ENCODE data around the gene DKK3.

DKK3 gene

DNA sequence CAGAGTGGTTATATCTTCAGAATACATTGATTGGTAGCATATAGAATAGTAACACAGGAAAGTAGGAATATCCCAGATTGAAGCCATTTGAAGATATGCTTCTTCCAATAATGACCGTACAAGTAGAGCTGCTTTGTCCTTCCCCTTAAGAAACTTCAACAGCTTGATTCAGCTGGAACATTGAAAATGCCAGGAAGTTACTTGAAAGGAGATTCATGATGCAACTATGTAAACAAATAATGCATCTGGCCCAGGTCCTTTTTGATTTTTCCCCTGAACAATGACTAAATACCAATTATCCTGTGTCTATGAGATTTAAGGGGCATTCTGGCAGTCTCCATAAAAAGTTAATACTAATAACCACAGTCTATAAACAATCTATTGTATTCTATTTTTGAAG is 3.0 kb downstream of the DKK3 start:
- DNase-seq (ENCODE audit: low read depth in 1 of 2, low spot score in 1 of 2), result no peak

DNA sequence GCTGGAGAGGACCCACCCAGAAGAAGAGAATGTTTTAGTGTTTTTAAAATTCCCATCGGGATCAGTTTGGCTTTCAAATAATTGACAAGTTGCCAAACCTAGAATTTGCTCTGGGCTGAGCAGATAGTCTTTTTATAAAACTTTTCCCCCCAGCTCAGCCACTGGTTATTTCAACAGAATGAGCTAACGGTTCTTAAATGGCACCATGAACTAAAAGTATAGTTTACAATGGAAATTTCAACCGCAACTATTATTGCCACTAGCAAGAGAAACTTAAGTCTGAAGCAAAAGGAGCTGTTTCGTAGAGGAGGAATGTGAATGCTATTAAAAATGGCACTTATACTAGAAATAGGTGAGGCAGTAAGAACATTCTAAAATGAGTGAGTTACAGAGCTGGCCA is 3.4 kb downstream of the DKK3 start:
- DNase-seq (ENCODE audit: low read depth in 1 of 2, low spot score in 1 of 2), result no peak

GRCh38 chr11:12003815-12004214 is 4.6 kb downstream of the DKK3 start:
- DNase-seq (ENCODE audit: low read depth in 1 of 2, low spot score in 1 of 2), result no peak

- no peak for DNase-seq (ENCODE audit: low read depth in 1 of 2, low spot score in 1 of 2)
Measured at GRCh38 chr11:12003336-12003735, 5.1 kb downstream of the DKK3 start.

- no peak for DNase-seq (ENCODE audit: low read depth in 1 of 2, low spot score in 1 of 2)
Measured at GRCh38 chr11:12001186-12001585, 7.2 kb downstream of the DKK3 start.

- DNase-seq (ENCODE audit: low read depth in 1 of 2, low spot score in 1 of 2), result no peak
Measured at GRCh38 chr11:11998091-11998781, 10.2 kb downstream of the DKK3 start.

DNA sequence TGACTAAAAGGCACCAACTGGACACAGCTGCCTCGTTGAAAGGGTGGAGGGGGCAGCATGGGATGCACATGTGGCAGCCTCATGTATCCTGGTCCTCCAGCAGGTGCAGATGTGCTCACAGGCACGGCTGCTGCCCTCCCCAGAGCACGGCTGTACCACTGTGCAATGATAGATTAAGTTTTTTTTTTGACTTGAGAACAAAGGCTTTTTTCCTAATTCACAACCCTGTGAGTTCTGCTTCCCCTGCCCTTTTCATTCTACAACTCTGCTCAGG is 11.4 kb downstream of the DKK3 start:
- no peak for DNase-seq (ENCODE audit: low read depth in 1 of 2, low spot score in 1 of 2)

DNA sequence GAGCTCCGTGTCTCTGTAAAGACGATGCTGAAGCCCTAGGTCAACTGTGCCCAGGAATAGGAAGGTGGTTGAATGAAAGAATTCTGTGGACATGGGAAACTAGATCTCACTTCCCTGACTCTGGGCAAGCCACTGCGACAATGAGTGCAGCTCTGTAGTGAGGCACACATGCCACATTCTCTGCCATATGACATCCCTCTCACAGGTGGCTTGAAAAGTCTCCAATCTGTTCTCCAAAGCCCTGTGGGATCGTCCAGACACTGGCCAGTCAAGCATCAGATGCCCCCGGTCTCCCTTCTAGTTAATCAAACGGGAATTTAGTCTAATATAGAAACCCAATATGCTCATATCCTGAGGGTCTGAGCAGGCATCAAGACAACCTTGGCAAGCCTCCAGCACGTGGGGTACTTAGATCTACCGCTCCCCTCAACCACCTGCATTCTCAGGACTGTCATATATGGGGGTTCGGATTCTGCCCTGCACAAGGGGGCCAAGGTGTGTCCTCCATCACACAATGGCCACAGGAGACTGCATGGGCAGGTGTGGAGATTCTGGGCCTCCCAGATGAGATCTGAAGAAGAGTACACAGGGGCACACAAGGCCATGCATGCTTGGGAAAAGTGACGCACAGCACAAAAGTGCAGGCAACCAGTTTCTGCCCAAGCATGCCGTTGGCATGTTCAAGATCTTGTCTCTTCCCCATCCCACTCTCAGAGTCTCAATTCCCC is 11.9 kb downstream of the DKK3 start:
- DNase-seq (ENCODE audit: low read depth in 1 of 2, low spot score in 1 of 2), result no peak

DNA sequence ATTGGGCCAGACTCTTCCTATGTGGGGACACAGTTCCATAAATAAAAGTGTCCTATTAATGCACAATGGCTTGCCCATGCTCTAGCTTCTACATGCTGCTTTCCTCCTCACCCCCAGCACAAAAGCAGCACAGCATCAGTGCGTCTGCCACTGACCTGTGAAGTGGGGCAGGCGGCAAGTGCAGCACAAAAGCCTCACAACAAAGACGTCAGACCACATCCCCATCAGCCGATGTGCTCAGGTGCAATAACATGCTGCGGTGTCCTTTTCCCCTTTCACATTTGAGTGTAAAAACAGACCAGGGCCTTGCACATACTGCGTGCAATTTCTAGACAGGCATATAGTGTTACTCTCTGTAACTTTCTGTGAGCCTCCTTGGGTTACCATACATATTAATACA is 12.8 kb downstream of the DKK3 start:
- DNase-seq (ENCODE audit: low read depth in 1 of 2, low spot score in 1 of 2), result no peak

DNA sequence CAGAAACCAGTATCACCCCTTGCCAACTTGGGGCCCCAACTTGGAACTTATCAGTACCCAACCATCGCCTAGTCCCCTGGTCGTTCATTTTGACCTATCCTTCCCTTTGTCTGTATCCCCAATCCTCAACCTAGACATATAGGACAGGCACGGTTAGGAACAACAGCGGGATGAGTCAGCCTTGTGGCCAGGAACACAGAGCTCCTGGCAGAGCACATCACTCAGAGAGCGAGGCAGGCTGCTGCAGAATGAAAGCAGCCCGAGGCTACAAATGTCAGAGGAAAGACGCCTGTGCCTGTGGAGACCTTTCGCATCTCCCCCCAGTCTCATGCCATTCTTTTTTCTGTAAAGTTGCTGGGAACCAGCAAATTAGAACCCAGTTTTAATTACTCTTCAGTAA is 14.6 kb downstream of the DKK3 start:
- DNase-seq (ENCODE audit: low read depth in 1 of 2, low spot score in 1 of 2), result no peak

DNA sequence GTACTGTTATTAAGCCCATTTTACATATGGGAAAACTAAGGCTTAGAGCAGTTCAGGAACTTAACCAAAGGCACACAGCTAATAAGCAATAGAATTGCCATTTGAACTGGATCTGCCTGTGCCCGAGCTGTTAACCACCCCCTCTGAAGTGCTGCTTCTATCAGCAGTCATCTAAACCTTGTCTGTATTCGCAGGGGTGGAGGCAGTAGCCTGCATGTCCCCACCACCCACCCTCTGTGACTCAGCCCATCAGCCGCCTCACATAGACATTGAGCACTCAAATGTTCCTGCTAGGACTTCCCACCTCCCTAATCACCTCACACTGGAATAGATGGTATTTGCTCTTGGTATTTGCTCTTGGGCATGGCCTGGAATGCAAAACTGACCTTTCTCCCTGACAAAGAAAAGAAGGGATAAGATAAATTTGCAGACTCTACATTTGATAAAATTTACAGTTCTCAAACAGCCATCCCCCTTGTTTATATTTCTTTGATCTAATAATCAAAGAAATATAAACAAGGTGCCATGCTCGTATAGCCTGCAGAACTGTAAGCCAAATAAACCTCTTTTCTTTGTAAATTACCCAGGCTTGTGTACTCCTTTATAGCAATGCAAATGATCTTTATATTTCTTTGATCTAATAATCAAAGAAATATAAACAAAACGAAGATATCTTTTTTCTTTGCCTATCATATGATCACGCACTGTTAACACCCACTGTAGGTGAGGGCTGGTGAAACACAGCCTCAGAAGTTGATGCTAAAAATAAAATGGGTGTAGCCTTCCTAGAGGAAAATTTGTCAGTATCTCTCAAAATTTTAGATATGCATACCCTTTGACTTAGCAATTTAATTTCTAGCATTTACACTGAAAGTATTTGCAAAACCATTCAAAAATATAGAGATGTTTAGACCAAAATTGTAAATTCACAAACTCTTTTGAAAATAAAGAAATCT is 15.9 kb downstream of the DKK3 start:
- no peak for DNase-seq (ENCODE audit: low read depth in 1 of 2, low spot score in 1 of 2)

DNA sequence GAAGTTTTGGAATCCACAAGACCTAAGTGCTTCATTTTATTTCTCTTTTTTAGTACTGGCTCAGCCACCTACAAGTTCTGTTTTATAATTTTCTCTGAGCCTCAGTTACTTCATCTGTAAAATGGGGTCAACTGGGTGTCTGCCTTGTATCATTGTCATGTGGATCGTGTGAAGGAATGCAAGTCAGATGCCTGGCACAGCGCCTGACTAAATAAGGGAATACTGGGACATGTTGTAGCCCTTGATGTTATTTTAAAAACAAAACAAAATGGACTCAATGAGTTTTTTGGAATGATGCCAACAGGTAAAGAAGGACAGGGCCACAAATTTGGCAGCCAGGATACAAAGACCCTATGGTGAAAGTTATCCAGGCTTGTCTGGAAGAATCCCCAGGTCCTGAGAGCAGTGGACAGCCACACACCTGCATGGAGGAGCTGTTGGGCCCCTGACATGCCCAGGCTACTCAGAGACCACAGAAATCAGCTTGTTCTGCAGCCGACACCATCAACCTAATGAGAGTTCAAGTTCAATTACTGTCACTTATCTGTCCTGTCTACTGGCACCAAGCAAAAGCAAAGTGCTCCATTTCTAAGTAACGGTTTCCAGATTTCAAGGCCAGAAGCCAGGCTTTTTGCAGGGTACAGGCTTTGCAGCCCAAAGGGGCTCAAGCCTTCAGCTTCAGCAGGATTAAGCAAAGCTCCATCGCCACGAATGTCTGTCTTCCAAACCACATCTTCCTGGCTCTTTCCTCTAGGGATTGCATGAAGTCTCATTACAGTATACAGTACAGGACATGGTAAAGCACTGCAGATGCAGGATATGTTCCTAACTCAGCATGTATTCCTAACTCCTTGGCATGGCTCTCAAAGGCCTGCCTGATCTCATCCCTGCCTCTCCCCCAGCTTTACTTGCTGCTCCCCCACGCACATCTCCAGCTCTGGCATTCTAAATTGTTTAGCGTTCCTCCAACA is 18.4 kb downstream of the DKK3 start:
- DNase-seq (ENCODE audit: low read depth in 1 of 2, low spot score in 1 of 2), result no peak

DNA sequence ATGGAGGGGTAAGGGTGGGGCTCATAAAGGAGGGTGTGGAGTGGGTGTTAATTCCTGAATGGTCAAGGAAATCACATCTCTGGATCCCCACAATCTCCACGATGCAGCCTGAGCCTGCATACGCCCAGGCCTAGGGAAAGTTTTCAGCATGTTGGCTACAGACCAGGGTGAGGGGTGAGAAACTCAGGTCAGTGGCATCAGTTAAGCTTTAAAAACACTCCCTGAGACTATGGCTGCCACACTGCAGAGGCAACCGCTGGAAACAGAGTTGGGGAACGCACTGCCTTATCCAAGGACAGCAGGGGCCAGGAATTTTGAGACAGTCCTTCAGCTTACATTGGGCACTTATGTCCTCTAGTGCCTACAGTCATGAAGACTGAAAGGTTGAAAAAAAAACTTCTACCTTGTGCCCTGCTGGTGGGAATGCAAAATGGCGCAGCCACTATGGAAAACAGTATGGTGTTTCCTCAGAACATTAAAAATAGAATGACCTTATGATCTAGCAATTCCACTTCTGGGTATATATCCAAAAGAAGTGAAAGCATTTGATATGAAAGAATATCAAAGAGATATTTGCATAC is 19.7 kb downstream of the DKK3 start:
- DNase-seq (ENCODE audit: low read depth in 1 of 2, low spot score in 1 of 2), result no peak

DNA sequence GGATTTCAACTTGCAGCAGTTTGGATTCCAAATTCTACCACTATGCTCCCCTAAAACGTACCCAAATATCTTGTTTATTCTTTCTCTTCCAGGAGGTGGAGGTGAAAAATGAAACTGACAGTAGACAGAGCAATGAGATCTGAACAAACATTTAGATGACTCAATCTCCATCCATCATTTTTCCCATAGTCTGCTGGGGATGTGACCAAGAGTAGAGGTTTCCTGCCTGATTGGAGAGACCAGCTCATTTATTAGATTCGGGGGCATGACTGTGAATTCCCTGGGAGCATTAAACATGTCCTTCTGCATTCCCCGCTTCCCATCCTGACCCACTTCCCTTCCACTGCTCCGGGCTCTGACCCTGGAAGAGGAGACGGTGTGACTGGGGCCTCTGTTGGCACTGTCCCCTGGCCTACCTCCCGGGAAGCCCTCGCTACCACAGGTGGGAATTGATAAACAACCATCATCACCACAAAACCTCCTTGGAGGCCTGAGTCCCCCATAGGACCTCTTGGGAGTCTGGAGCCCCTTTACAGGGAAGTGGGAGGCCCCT is 20.3 kb downstream of the DKK3 start:
- DNase-seq (ENCODE audit: low read depth in 1 of 2, low spot score in 1 of 2), result no peak

GRCh38 chr11:11987503-11988022 is 20.9 kb downstream of the DKK3 start:
- no peak for DNase-seq (ENCODE audit: low read depth in 1 of 2, low spot score in 1 of 2)

DNA sequence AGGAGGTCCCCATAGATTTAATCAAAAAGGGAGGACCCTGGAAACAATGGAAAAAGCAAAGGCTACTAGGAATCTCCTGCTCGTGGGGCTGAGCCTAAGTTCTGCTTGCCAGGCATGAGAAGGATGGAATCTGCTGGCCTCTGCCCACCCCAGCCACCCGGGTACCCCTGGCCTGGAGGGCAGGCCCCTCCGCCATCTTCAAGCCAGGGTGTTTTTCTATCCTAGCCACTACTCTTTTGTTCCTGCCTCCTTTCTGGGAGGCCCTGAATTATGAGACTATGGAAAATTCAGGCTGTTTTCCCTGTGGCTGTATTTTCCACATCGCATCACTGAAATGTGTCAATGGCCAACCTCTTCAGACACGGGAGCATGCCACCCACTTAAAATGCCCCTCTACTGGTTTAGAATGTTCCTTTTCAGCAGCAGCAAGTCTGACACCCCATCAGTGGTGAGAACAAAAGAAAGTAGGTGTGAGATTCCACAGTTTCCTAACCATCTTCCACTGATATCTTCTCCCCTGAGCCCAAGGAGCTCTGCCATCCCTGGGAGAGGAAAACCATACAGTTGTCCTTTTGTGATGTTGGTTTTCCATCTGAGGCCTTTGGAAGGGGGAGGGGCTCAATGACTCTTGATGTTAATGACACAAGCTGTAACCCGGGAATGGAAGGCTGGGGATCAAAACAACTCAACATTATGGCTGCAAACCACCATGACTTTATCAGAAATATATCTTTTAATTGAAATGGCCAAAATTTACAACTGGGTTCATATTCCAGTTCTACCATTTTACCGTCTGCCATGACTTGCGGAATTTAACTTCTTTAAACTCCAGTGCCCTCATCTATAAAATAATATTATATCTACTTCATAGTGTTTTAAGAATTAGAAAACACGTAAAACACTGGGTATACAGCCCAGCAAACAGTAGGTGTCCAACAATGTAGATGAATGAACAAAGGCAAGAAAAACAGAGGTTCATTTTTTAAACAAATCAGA is 22.2 kb downstream of the DKK3 start:
- DNase-seq (ENCODE audit: low read depth in 1 of 2, low spot score in 1 of 2), result no peak

DNA sequence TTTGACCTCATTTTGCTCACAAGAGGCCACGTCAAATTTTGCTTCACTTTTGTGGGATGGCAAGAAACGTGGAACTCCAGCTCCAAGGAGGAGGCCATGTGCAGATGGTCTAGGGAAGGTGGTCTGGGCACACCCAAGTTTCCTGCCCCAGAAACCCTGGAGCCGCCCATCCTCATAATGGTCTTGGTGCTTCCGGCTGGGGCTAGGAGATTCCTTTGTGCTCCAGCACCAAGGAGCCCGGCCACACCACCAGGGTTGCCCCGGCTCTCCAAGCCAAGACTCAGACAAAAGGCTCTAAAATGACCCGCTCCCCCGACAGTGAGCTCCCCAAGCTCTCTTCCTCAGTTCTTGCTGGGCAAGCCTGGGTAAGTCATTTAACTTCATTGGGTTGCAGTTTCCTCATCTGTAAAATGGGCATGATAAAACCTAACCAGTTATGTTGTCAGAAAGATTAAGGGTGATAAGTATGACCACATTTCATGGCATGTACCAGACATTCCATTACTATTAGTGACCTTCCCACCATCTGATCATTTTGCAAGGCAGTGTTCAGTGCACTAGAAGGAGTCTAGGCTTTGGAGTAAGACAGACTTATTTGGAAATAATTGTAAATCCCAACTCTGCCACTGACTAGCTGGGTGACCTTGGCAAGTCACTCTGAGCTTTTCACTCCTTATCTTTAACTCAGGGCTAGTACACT is 23.3 kb downstream of the DKK3 start:
- no peak for DNase-seq (ENCODE audit: low read depth in 1 of 2, low spot score in 1 of 2)

DNA sequence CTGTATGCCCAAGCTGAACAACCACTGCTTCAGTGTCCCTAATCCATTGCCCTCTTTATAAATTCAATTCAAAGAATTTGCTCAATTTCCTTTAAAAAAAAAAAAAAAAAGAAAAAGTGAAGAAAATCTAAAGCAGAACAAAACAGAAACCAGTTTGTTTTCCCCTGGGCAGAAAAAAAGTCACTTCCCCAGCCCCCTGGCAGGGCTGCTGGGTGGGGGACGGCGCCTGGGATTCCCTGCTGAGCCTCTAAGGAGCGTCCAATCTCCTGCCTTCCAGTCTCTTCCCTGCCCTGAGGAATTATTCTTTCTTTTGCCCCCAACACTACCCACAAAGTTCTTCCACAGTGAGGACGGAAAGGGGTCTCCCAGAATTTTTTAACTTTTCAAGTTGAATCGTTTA is 23.9 kb downstream of the DKK3 start:
- DNase-seq (ENCODE audit: low read depth in 1 of 2, low spot score in 1 of 2), result no peak
